HL-60/S4 treated with retinoic acid at 250 ng/mL for 4 days and 3 days (cell line): ENCODE data around the gene CCDC13.

Experiments
- in situ Hi-C: fragments of 300-500 bp; cut with MboI; formaldehyde crosslinking; loops from 2 replicates; pipeline ENCODE4 v1.7.0; 2022; ENCODE audit warnings: low sequenced_read_pairs

CCDC13 gene

GRCh38 chr3:42735615-42736014, 37.4 kb downstream of the CCDC13 start:
- in situ Hi-C loops, result no loop called here

GRCh38 chr3:42735019-42735418, 38.0 kb downstream of the CCDC13 start:
- in situ Hi-C loops, result no loop called here

- in situ Hi-C loops, result no loop called here
These were observed 38.7 kb downstream of the CCDC13 start for GRCh38 chr3:42734263-42734860.

GRCh38 chr3:42733501-42734262, 39.4 kb downstream of the CCDC13 start:
- in situ Hi-C loops, result no loop called here

GRCh38 chr3:42732829-42733459, 40.1 kb downstream of the CCDC13 start:
- in situ Hi-C loops, result no loop called here

- in situ Hi-C loops, result no loop called here
These were observed 40.7 kb downstream of the CCDC13 start for GRCh38 chr3:42732196-42732828.

- in situ Hi-C loops, result no loop called here
These were observed 41.4 kb downstream of the CCDC13 start for GRCh38 chr3:42731476-42732195.

- in situ Hi-C loops, result no loop called here
These were observed 42.2 kb downstream of the CCDC13 start for GRCh38 chr3:42730706-42731420.

GRCh38 chr3:42730294-42730693, 42.8 kb downstream of the CCDC13 start:
- in situ Hi-C loops, result no loop called here

- in situ Hi-C loops, result no loop called here
These were observed 43.5 kb downstream of the CCDC13 start for GRCh38 chr3:42729404-42730145.

GRCh38 chr3:42728668-42729364, 44.2 kb downstream of the CCDC13 start:
- in situ Hi-C loops, result no loop called here

- in situ Hi-C loops, result no loop called here
These were observed 45.0 kb downstream of the CCDC13 start for GRCh38 chr3:42728056-42728455.

GRCh38 chr3:42725454-42725853, 47.6 kb downstream of the CCDC13 start:
- in situ Hi-C loops, result no loop called here

GRCh38 chr3:42723219-42723618, 49.8 kb downstream of the CCDC13 start:
- in situ Hi-C loops, result no loop called here
